ENCODE measurements around the gene CAPZB.
A peak's percentile ranks its signal among the peaks of the same experiment; 100 is the strongest.

The CAPZB gene

GRCh38 chr1:19342894-19343616 is 142.3 kb downstream of the CAPZB start:
- DNase-seq = no peak

GRCh38 chr1:19342062-19342750 is 143.1 kb downstream of the CAPZB start:
- DNase-seq = no peak

GRCh38 chr1:19341201-19342061 is 143.9 kb downstream of the CAPZB start:
- peak; percentile 77 for DNase-seq

GRCh38 chr1:19340387-19340937 is 144.9 kb downstream of the CAPZB start:
- DNase-seq = no peak

- no peak for DNase-seq
Measured at GRCh38 chr1:19339214-19339861, 146.0 kb downstream of the CAPZB start.

- no peak for DNase-seq
Measured at GRCh38 chr1:19338323-19338762, 147.0 kb downstream of the CAPZB start.

- DNase-seq = no peak
Measured at GRCh38 chr1:19337289-19337688, 148.1 kb downstream of the CAPZB start.

- peak; percentile 32 for DNase-seq
Measured at GRCh38 chr1:19336543-19336942, 148.8 kb downstream of the CAPZB start.

- DNase-seq = no peak
Measured at GRCh38 chr1:19333587-19334354, 151.6 kb downstream of the CAPZB start.

GRCh38 chr1:19332832-19333231 is 152.5 kb downstream of the CAPZB start:
- DNase-seq = no peak

GRCh38 chr1:19331262-19331878 is 154.0 kb downstream of the CAPZB start:
- no peak for DNase-seq

- no peak for DNase-seq
Measured at GRCh38 chr1:19330449-19331135, 154.7 kb downstream of the CAPZB start.

GRCh38 chr1:19329611-19330010 is 155.7 kb downstream of the CAPZB start:
- DNase-seq = no peak

GRCh38 chr1:19329188-19329587 is 156.2 kb downstream of the CAPZB start:
- no peak for DNase-seq

- no peak for DNase-seq
Measured at GRCh38 chr1:19328486-19328885, 156.9 kb downstream of the CAPZB start.

- no peak for DNase-seq
Measured at GRCh38 chr1:19327736-19328135, 157.6 kb downstream of the CAPZB start.

- DNase-seq = no peak
Measured at GRCh38 chr1:19327301-19327700, 158.0 kb downstream of the CAPZB start.

- no peak for DNase-seq
Measured at GRCh38 chr1:19326748-19327065, 158.6 kb downstream of the CAPZB start.

- DNase-seq = no peak
Measured at GRCh38 chr1:19325958-19326747, 159.2 kb downstream of the CAPZB start.

GRCh38 chr1:19325368-19325957 is 159.9 kb downstream of the CAPZB start:
- no peak for DNase-seq

All from stimulated activated CD4-positive, alpha-beta T cell treated with anti-CD3 and anti-CD28 coated beads, Interleukin-12 subunit alpha, Interleukin-12 subunit beta, amount 100 ng/mL, for 4 hours (primary cell).